ENCODE measurements around the gene RPP14.
"Not testable (repeated sequence)": the region's sequence is repeated elsewhere in the genome, so short reads cannot be mapped to it uniquely, and the experiment has no call there.

DNA sequence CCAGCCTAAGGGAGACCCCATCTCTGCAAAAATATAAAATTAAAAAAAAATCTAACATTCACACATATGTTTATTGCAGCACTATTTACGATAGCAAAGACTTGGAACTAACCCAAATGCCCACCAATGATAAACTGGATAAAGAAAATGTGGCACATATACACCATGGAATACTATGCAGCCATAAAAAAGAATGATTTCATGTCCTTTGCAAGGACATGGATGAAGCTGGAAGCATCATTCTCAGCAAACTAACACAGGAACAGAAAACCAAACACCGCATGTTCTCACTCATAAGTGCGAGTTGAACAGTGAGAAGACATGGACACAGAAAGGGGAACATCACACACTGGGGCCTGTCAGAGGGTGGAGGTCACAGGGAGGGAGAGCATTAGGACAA is 32.7 kb upstream of the RPP14 start:
- TF ChIP-seq JUNB (IDR thresholded peaks at IDR 0.05); RFX5 (IDR thresholded peaks at IDR 0.05); PBX3 (IDR thresholded peaks at IDR 0.05); RAD21 (conservative IDR thresholded peaks at IDR 0.05 in 1 of 2, IDR thresholded peaks at IDR 0.05 in 1 of 2); JUN (IDR thresholded peaks at IDR 0.05); POLR2AphosphoS2 (conservative IDR thresholded peaks at IDR 0.05; ENCODE audit: low read length): not testable (repeated sequence)
- TF ChIP-seq, protein P1, sequence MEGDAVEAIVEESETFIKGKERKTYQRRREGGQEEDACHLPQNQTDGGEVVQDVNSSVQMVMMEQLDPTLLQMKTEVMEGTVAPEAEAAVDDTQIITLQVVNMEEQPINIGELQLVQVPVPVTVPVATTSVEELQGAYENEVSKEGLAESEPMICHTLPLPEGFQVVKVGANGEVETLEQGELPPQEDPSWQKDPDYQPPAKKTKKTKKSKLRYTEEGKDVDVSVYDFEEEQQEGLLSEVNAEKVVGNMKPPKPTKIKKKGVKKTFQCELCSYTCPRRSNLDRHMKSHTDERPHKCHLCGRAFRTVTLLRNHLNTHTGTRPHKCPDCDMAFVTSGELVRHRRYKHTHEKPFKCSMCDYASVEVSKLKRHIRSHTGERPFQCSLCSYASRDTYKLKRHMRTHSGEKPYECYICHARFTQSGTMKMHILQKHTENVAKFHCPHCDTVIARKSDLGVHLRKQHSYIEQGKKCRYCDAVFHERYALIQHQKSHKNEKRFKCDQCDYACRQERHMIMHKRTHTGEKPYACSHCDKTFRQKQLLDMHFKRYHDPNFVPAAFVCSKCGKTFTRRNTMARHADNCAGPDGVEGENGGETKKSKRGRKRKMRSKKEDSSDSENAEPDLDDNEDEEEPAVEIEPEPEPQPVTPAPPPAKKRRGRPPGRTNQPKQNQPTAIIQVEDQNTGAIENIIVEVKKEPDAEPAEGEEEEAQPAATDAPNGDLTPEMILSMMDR (IDR thresholded peaks at IDR 0.05) = not testable (repeated sequence)
